HG02970 (cell line): ENCODE data around the gene CHKB.

ENCODE experiments used
- ATAC-seq: cut with Tn5 transposase; IDR thresholded peaks from one replicate; pipeline ENCODE4 v1.9.1; 2021; ENCODE audit warnings: mild to moderate bottlenecking, moderate library complexity, moderate number of reproducible peaks; ENCODE audit not compliant: unreplicated experiment, low FRiP score

CHKB gene

DNA sequence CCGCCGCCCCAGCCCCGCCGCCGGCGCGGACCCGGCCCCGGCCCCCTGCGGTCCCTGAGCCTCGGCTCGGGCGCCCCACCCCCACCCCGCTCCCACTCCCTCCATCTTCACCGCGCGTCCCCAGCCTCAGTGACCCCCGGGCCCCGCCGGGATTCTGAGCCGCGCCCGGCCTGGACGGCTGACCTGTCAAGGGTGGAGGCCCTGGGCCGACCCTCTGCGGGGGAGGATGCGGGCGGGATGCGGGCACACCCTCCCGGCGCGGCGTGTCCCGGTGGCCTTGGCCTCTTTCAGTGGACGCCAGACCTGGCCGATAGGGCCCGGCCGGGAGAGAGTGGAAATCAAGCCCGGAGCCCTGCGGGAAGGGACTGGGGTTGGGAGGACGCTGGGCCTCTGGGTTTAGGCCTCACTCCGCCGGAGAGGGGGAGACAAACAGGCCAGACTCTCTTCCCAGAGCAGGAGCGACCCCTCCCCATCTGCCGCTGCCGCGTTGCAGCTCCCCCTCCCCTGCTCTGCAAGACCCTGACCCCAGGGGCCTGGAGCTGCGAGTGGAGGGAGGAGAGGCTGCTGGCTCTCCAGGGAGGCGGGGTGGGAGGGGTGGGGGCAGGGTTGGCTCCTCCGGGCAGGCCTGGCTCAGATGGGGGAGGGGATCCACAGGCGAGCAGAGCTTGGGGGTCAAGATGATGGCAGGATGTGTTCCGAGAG, 18.5 kb upstream of the CHKB start:
- ATAC-seq: no peak

DNA sequence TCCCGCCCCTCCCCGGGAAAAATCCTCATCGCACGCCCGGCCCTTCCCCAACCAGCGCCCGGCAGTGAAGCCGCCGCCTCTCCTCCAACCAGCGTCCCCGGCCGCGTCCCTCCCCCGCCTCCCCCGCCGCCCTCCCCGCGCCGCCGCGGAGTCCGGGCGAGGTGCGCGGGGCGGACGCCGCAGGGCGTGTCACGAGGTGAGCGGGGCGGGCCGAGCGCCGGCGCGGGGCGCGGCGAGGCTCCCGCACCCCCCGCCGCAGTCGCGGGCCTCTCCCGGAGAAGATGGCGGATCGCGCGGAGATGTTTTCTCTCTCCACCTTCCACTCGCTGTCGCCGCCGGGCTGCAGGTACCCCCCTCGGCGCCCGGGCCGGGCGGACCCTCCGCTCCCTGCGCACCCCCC, 17.9 kb upstream of the CHKB start, which contains the start of gene MAPK8IP2:
Gene MAPK8IP2 (plus strand): TSS at position 256 of the 400 bp plus-strand sequence. CDS start 26 bp downstream, at position 282.
- ATAC-seq: no peak

DNA sequence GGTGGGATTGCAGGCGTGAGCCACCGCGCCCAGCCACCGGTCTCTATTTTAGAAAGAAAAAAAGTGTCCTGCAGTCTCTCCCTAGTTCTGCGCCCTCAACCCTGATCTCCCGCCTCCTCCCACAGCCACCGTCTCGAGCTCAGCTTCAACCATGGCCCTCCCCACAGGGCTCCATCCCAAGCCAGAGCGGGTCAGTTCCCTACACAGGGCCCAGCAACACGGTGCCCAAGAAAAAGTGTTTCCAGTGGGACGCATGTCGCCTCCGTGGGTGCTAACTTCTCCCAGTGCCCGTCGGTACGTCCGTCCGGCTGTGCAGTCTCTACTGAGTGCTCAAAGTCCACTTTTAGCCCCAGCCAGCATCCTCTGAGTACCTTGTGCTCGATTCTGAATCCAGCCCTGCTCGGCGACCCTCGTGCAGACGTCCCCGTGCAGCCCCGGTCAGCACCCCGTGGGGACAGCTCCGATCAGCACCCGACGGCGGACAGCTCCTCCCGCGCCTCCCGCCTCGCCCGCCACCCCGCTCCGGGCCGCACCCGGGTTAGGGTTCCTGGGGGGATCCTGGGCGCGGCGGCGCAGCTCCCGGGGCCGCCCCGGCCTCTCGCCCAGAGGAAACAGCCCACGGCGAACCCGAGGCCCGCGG, 17.3 kb upstream of the CHKB start:
- no peak for ATAC-seq

DNA sequence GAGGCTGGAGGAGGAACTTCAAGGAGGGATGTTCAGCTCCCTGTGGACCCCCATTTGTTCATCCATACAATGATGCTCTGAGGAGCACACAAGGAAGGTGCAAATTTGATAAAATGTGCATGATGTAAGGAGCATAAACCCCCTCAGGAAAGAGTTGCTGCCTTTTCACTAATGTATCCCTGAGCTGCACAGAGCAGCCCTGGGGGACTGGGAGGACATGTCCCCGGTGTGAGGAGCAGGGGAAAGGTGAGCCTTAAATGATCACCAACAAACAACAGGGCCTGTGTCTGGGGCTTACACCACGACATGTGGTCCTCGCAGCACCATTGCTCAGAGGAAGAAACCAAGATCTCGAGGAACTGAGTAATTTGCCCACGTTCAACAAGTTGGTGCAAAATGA, 14.4 kb upstream of the CHKB start:
- ATAC-seq: no peak

DNA sequence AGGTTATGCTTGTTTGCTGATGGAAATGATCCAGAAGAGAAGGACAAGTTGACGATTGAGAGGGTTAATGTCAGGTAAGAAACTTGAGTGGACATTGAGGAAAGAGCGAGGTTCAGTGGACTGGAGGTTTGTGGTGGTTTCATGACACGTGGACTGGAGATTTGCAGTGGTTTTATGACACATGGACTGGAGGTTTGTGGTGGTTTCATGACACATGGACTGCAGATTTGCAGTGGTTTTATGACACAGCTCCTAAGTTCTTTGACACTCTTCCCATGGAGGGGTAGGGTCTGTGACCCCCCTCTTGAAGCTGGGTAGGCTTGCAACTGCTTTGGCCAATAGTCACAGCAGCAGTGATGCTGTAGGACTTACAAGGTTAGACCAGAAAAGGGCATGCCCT, 12.5 kb upstream of the CHKB start:
- no peak for ATAC-seq

DNA sequence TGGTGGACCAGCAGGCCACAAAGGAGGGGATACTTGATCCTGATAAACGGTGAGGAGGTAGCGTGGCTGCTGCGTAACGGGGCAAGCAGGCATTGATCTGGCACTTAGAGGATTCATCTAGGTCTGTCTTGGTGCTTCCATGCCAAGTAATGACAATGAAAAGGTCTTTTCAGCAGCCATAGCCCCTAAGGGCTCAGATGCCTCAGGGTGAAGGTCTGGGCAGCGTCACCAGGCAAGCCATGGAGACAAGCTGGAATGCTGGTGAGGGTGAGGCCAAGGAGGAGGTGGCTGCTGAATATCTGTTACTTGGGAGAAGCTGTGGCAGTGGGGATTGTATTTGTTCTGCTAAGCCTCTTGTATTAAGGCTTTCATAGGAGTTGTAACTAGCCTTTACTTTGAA, 4.8 kb upstream of the CHKB start:
- no peak for ATAC-seq

DNA sequence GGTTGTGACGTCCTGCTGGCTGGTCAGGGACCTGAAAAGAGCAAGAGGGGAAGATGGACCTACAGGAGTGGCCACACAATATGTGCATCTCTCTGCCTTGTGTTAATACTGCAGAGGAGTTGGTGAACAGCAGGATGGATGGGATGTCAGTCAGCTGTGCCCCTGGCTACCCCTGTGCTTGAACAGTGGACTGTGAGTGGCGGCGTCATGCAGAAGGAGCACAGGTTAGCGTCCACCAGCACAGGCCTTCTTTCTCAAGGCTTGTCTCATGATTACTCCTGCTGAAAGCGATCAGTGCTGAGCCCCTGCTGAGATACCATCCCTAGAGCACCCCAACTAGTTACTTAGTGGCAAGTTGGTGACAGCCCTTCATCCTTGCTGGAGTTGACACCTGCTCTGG, 3.8 kb upstream of the CHKB start:
- no peak for ATAC-seq

DNA sequence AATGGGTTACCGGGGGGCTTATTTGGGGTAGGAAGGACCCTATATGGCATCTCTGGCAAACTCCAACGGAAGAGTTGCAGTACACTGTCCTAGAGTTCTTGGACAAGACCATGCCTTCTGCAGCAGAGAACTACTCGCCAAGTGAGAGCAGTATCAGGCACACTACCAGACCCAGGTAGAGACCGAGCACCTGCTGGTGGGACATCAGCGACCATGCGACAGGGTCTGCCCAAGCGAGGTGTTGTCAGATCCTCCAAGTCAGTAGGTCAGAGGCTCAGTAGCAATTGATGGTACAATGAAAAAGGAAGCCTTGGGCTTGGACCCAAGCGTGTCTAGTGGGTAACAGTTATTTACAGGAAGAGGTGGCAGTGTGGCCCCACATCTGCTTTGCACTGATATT, 3.1 kb upstream of the CHKB start:
- no peak for ATAC-seq

DNA sequence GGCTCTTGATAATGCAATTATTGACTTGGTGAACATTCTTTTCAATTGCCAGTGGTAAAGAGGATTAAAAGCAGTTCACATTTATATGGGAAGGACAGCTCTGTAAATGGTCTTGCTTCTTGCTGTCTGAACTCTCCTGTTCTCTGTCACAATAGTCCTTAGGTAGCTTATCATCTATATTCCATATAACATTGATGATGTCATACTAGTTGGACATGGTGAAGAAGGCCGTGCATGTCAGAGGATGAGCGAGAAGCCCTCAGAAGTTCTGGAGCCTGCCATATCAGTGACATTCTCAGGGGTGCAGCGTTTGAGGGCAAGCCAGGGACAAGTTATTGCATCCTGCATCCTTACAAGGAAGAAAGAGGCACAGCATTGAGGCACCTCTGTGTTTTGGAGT, 2.6 kb upstream of the CHKB start:
- no peak for ATAC-seq

DNA sequence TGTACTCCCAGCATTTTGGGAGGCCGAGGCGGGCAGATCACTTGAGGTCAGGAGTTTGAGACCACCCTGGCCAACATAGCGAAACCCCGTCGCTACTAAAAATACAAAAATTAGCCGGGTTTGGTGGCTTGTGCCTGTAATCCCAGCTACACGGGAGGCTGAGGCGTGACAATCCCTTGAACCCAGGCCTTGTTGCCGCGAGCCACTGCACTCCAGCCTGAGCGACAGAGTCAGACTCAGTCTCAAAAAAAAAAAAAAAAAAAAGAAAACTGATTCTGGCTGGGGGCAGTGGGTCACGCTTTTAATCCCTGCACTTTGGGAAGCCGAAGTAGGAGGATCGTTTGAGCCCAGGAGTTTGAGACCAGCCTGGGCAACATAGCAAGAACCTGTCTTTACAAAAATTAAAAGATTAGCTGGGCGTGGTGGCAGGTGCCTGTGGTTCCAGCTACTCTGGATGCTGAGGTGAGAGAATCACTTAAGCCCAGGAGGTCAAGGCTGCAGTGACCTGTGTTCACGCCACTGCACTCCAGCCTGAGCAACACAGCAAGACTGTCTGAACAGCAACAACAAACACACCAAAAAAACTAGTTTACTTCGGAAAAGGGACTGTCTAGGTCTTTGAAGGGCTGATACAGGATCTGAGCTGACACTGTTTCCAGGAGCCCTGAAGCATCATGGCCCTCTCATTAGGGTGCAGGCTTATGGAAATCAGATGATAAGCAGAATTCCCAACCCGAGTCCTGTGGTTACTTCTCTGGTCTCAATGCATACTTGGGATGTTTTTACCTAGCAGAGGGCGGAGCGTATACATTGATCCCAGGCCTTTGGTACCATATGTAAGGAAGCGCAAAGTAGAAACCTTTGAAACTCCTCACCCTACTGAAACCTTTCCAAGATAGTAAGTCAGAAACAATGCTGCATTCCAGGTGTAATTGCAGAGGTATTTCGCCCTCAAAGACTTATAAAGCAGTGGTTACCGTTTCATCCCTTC, 1.8 kb upstream of the CHKB start:
- ATAC-seq: no peak

DNA sequence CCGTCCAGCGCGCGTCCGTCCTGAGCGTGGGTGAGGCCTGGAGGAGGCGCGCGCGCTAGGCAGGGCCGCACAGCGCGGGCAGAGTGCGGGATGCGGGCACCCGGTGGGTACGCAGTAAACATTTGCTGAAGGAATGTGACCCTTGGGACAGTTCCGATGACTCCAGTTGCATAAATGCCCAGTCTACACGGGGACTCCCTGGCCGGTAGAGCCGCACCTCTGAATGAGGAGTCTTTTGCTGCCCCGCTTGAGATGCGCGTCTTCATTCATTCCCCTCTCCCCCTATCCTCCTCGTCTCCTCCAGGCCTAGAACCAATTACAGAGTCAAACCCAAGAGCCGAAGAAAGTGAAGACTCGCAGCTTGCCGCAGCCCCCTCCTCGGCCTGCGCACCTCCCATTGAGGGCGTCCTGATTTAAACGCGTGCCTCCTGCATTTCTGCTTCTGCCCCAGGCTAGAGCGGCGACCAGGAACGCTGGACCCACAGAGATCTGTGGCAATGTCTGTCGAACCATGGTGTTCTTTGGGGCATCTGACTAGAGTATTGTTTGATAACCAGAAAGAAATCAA, 729 bp upstream of the CHKB start:
- peak; percentile 29 for ATAC-seq

DNA sequence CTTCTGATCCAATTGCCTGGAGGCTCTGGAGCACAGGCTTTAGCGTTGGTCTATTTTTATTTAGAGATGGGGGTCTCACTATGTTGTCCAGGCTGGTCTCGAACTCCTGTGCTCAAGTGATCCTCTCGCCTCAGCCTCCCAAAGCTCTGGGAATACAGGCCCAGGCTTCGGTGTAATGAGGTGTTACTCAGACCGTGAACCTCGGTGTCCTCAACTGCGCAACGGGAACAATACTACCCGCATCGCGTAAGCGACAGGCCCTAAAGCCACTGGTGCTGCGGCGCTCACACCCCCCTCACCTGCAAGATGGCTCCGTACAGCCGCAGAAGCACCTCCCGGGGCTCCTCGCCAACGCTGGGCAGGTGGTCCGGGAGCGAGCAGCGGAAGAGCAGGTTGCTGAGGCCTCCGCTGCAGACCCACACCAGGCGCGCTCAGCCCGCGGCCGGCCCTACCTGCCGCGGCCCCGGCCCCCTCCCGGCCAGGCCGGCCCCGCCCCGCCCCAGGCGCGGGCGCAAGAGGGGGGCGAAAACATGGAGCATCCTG, 628 bp downstream of the CHKB start:
- ATAC-seq: no peak

DNA sequence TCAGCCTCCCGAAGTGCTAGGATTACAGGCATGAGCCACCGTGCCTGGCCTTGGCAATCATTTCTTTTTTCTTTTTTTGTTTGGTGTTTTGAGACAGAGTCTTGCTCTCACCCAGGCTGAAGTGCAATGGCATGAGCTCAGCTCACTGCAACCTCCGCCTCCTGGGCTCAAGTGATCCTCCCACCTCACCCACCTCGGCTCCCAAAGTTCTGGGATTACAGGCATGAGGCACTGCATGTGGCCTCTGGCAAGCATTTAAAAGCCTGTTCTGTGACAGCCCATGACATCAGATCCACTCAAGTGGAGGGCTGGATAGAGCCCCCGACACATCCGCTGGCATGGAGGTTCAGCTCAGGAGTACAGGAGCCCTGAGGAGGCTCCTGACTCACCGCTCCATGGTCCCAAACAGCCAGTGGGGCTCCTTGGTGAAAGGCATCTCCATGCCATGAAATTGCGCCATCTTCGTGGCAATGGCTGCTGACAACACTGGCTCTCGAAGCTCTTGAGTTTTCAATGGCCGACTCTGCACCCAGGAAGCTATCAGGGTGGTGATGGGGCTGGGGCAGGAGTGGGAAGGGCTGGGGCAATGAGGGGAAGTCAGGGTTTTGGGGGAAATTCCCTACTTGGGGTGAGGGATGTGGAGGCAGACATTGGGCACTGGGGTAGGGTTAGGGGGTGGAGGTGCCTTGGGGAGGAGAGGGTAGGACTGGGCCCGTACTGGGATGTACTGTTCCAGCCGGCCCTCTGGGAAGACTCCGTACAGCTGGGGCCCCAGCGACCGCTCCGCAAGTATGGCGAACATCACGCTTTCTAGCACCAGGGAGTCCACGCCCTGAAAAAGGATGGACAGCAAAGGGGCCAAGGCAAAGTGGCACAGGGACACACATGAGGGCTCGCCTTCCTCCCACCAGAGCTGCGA, 1.4 kb downstream of the CHKB start:
- ATAC-seq: no peak

DNA sequence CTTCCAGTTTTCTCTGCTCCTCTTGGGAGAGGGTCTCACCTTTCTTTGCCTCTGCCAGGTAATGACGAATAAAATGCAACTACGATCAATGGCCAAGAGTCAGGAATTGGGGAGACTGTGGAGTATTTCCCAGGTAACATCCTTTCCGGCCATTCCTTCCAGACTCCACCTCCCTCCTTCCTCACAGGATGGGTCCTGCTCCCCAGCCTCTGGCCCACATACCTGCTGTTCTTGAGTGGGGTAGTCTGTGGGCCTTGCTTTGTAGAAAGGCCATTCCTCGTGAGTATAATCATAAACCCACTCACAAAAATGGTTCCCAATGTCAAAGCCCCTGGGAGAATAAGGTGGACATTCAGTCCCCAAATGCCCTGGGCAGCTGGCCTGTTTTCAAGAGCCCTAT, 2.9 kb downstream of the CHKB start:
- no peak for ATAC-seq

DNA sequence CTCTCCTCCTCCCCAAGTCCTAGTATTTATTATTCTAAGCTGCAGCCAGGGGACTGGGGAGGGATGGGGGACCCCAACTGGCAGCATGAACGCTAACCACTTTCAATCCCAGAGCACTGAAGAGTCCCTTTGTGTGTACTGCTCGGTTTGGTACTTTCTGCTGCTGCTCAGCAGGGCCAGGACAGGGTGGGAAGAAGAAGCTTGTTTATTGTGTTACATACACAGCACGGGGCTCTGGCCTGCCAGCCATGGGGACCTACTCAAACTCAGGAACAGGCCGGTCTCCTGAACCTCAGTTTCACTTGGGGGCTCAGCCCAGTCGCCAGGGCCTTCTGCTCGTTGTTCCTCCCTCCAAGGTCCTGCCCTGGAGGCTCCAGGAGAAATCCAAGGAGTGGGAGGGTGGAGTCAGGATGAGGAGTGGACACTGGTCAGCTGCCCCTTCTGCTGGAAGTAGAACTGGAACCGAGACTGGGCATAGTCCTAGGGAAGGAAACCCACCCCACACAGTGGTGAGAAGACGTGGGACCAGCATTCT, 3.8 kb downstream of the CHKB start:
- ATAC-seq: no peak

DNA sequence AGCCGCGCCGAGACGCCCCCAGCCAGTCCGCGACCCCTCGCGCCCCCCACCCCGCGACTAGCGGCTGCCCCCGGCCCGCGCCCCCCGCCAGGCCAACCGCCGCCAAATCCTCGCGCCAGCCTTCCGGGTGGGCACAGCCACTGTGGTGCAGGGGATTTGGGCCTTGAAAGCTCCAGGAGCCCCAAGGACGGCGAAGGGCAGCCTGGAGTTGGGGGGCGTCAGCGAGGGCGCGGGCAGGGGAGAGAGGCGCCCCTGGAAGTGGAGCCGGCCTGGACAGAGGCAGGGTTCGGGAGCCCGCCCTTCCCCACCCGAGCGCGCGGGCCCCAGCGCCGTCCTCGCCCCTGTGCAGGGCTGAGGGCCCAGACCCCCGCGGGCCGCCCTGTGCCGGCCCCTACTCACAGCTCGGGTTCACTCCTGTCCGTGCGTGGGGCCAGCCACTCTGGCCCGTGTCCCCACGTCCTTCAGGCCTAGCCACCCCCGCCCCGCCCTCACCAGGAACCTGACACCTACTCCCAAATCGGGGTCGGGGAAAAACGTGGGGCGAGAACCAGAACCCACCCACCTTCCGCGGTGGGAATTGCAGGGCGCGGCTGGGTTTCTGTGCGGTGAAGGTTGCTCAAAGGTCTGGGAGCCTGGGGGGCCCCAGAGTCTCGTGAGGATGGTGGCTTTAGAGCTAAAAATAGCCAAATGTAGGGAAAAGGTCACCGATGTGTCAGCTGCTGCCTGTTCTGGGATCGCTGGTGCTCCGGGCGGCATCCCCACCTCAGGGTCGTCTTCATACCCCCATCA, 4.5 kb downstream of the CHKB start, which contains the start of gene CPT1B:
Gene CPT1B (minus strand): TSS at position 441 of the 789 bp plus-strand sequence. CDS start 512 bp downstream, outside the sequence.
- no peak for ATAC-seq

DNA sequence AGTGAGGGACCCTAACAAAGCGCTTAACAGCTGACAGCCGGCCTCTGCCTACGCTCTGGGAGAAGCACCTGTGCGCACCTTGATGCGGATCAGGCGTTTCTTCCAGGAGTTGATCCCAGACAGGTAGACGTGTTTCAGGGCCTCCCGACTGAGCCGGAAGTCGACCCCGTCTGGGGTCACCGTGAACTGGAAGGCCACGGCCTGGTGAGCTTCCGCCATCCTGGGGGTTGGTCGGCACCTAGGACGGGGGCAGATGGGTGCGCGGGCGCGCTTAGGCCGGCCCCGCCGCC, 5.0 kb downstream of the CHKB start:
- ATAC-seq: no peak
